ENCODE data around the gene CCND1. TPM values are rescaled to one million over a fixed set of nuclear protein-coding genes. Genes with fewer than 3 reads are reported as not detected.
A peak's percentile ranks its signal among the peaks of the same experiment; 100 is the strongest.
"Not testable (repeated sequence)": the region's sequence is repeated elsewhere in the genome, so short reads cannot be mapped to it uniquely, and the experiment has no call there.

CCND1 gene
- total and polyA plus RNA-seq, 3 experiments from 2014 or later, result 0.18 to 3.8 (median 2.8) TPM

DNA sequence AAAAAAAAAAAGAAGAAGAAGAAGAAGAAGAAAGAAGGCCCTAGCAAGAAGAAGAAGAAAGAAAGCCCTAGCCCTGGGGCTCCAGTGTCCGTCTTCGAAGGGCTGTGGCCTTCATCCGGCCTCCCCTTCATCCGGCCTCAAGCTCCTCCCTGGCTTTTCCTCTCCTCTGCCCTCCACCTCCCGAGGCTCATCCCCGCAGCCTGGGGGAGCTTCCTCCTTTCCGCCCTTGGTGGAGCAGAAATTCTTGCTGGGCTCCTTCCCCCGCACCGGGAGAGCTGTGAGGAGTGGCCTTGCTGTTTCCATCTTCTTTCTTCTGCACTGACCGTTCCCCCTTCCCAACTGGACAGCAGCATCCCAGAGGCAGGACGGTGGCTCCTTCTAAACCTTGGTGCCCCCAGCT lies 43.7 kb downstream of the CCND1 start:
- DNase-seq, result no peak
- ChIA-PET CTCF (interaction anchor here (0.8 to 1.4 kb wide), 4 partner anchors 9 to 203 kb away, joined by 3 read pairs; partner anchors contain the start of gene LTO1), POLR2A (no interaction called here)
- Histone ChIP-seq H3K4me3 (ENCODE audit: low read length) (no peak overlapping the region), H3K9me3 (ENCODE audit: low read length) (no peaks in the 10 kb centered on the region), H3K4me1 (ENCODE audit: insufficient read depth, low read length) (peaks cover 4% of the 10 kb centered on the region), H3K36me3 (ENCODE audit: insufficient read depth, low read length) (no peaks in the 10 kb centered on the region), H3K27me3 (ENCODE audit: insufficient read depth, low read length, poor library complexity, severe bottlenecking) (no peaks in the 10 kb centered on the region), H3K27ac (ENCODE audit: low read depth, low read length) (no peak overlapping the region)
- Mint-ChIP-seq H3K27ac (no peak overlapping the region), H3K27me3 (peaks cover 19 to 27% of the 10 kb centered on the region in 2 donors), H3K9me3 (no peaks in the 10 kb centered on the region), H3K4me1 (peaks cover 5 to 8% (median 7%) of the 10 kb centered on the region in 3 donors), H3K36me3 (no peaks in the 10 kb centered on the region), H3K4me3 (peak overlapping the region in 1 of 7 donors; percentile 13)

DNA sequence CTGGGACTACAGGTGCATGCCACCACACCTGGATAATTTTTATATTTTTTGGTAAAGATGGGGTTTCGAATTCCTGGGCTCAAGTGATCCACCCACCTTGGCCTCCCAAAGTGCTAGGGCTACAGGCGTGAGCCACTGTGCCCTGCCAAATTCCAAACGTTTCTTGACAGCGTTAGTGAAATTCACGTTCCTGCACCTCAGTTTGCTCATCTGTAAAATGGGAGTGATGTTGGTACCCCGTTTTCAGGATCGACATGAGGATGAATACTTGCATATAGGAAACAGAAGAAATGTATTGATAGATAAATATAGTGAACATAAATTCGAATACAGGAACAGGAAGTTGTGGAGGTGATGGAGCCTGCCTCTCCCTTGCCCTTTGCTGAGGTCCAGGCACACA lies 44.4 kb downstream of the CCND1 start:
- Histone ChIP-seq H3K4me3 (ENCODE audit: low read length) (no peak overlapping the region), H3K27ac (ENCODE audit: low read depth, low read length) (no peak overlapping the region), H3K27me3 (ENCODE audit: insufficient read depth, low read length, poor library complexity, severe bottlenecking) (no peaks in the 10 kb centered on the region), H3K9me3 (ENCODE audit: low read length) (no peaks in the 10 kb centered on the region), H3K4me1 (ENCODE audit: insufficient read depth, low read length) (peaks cover 4% of the 10 kb centered on the region), H3K36me3 (ENCODE audit: insufficient read depth, low read length) (no peaks in the 10 kb centered on the region)
- Mint-ChIP-seq H3K27me3 (peaks cover 22 to 33% of the 10 kb centered on the region in 2 donors), H3K4me3 (peak overlapping the region in 5 of 7 donors; percentile 70 to 82 (median 75)), H3K4me1 (peaks cover 5 to 8% (median 7%) of the 10 kb centered on the region in 3 donors), H3K9me3 (peaks cover 0 to under 1% (median 0%) of the 10 kb centered on the region in 5 donors), H3K27ac (peak overlapping the region in 4 of 8 donors; percentile 43 to 66 (median 65)), H3K36me3 (no peaks in the 10 kb centered on the region)
- DNase-seq, result no peak
- POLR2A ChIA-PET, result no interaction called here
- CTCF ChIA-PET, result interaction anchor here (0.8 to 1.6 kb wide), 4 partner anchors 11 to 511 kb away, joined by 3 to 4 read pairs (median 3); no protein-coding TSS in a partner anchor

DNA sequence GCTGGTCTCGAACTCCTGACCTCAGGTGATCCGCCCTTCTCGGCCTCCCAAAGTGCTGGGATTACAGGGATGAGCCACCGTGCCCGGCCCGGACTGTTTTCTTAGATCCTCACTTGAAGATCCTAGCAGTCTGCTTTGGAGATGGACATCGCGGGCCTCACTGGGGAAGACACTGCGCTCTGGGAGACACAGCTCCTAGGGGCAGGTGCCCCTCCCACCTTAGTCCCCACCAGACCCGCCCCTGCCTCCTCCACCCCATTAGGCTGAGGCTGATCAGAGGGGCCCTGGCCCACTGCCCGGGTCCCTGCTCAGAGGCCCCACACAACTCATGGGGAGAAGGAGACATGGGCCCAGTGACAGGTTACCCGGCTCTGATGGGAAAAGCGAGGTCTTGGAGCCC lies 45.5 kb downstream of the CCND1 start:
- H3K27ac ChIP-seq (ENCODE audit: low read depth, low read length), result no peak overlapping the region
- peaks cover 4% of the 10 kb centered on the region for H3K4me1 ChIP-seq (ENCODE audit: insufficient read depth, low read length)
- DNase-seq, result no peak
- no peaks in the 10 kb centered on the region for H3K27me3 ChIP-seq (ENCODE audit: insufficient read depth, low read length, poor library complexity, severe bottlenecking)
- Mint-ChIP-seq H3K27me3 (peaks cover 23 to 42% of the 10 kb centered on the region in 2 donors), H3K36me3 (no peaks in the 10 kb centered on the region), H3K9me3 (peaks cover 0 to 5% (median 0%) of the 10 kb centered on the region in 5 donors), H3K4me3 (peak overlapping the region in 1 of 7 donors; percentile 28), H3K27ac (no peak overlapping the region), H3K4me1 (peaks cover 5 to 8% (median 7%) of the 10 kb centered on the region in 3 donors)
- H3K4me3 ChIP-seq (ENCODE audit: low read length), result no peak overlapping the region
- no peaks in the 10 kb centered on the region for H3K9me3 ChIP-seq (ENCODE audit: low read length)
- CTCF ChIA-PET, result interaction anchor here (0.8 to 1.6 kb wide), 3 partner anchors 196 to 510 kb away, joined by 3 to 4 read pairs (median 3); no protein-coding TSS in a partner anchor
- H3K36me3 ChIP-seq (ENCODE audit: insufficient read depth, low read length), result no peaks in the 10 kb centered on the region
- POLR2A ChIA-PET, result interaction anchor here (0.7 kb wide), 1 partner anchor 246 kb away, joined by 8 read pairs; no protein-coding TSS in a partner anchor

DNA sequence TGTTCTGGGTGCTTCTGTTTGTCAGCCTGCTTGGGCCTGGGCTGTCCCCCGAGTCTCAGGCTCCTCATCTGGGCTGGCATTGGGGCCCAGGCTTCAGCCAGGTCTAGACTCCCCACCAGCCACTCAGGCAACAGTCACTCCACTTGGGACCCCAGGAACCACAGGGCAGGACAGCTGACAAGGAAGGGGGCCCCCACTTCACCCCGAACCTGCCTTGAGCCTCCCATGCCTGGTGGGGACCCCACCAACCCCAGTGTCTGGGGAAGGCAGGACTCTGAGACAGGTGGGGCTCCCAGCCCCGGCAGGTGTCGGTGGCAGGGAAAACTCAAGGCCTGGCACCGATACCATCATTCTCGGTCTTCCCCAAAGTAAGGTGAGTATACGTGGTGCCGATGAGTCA lies 45.9 kb downstream of the CCND1 start:
- Histone ChIP-seq H3K4me3 (ENCODE audit: low read length) (no peak overlapping the region), H3K27me3 (ENCODE audit: insufficient read depth, low read length, poor library complexity, severe bottlenecking) (no peaks in the 10 kb centered on the region), H3K27ac (ENCODE audit: low read depth, low read length) (no peak overlapping the region), H3K9me3 (ENCODE audit: low read length) (no peaks in the 10 kb centered on the region), H3K4me1 (ENCODE audit: insufficient read depth, low read length) (peaks cover 4% of the 10 kb centered on the region), H3K36me3 (ENCODE audit: insufficient read depth, low read length) (no peaks in the 10 kb centered on the region)
- peaks cover 5 to 8% (median 7%) of the 10 kb centered on the region in 3 donors for H3K4me1 Mint-ChIP-seq
- CTCF ChIA-PET, result interaction anchor here (0.8 to 1.6 kb wide), 3 partner anchors 196 to 509 kb away, joined by 3 to 4 read pairs (median 3); no protein-coding TSS in a partner anchor
- POLR2A ChIA-PET, result no interaction called here
- no peak overlapping the region for H3K4me3 Mint-ChIP-seq
- no peak for DNase-seq
- peaks cover 0 to 5% (median 0%) of the 10 kb centered on the region in 5 donors for H3K9me3 Mint-ChIP-seq
- H3K36me3 Mint-ChIP-seq, result no peaks in the 10 kb centered on the region
- peaks cover 23 to 46% of the 10 kb centered on the region in 2 donors for H3K27me3 Mint-ChIP-seq
- no peak overlapping the region for H3K27ac Mint-ChIP-seq

DNA sequence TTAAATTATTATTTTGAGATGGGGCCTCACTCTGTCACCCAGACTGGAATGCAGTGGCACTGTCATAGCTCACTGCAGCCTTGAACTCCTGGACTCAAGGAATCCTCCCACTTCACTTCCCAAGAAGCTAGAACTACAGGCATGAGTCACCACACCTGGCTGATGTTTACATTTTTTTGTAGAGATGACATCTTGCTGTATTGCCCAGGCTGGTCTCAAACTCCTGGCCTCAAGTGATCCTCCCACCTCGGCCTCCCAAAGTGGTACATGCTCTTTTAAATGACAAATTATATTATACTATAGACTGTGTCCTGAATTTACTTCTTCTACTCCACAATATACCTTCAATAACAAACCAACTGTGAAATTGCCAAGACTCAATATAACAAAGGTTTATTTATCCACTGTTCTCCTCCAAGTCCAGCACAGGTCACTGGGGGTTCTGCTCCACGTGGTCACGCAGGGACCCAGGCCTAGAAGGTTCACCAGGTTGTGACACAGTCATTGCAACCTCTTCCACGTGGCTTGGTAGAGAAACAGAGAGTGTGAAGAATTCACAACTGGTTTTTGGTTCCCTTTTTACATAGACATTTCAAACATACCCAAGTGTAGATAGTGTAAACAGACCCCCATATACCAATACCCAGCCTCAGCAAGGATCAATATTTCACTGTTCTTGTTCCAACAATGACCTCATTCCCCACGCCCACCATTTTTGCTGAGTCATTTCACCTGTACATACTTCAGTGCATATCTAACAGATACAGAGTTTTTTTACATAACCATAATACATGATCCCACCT lies 47.2 kb downstream of the CCND1 start:
- POLR2A ChIA-PET; H3K4me1 ChIP-seq (ENCODE audit: insufficient read depth, low read length); DNase-seq; H3K4me3 ChIP-seq (ENCODE audit: low read length); H3K27me3 ChIP-seq (ENCODE audit: insufficient read depth, low read length, poor library complexity, severe bottlenecking); H3K27ac Mint-ChIP-seq; H3K9me3 ChIP-seq (ENCODE audit: low read length); CTCF ChIA-PET; H3K4me1 Mint-ChIP-seq; H3K36me3 ChIP-seq (ENCODE audit: insufficient read depth, low read length); H3K4me3 Mint-ChIP-seq; H3K27ac ChIP-seq (ENCODE audit: low read depth, low read length); H3K36me3 Mint-ChIP-seq; H3K9me3 Mint-ChIP-seq: not testable (repeated sequence)
- peaks cover 26 to 54% of the 10 kb centered on the region in 2 donors for H3K27me3 Mint-ChIP-seq

GRCh38 chr11:69689484-69690319 lies 48.7 kb downstream of the CCND1 start:
- Mint-ChIP-seq H3K27me3 (peaks cover 24 to 66% of the 10 kb centered on the region in 2 donors), H3K4me1 (peaks cover 5 to 8% (median 7%) of the 10 kb centered on the region in 3 donors), H3K9me3 (peaks cover 0 to 5% (median 0%) of the 10 kb centered on the region in 5 donors), H3K4me3 (no peak overlapping the region), H3K36me3 (no peaks in the 10 kb centered on the region), H3K27ac (no peak overlapping the region)
- no peak overlapping the region for H3K27ac ChIP-seq (ENCODE audit: low read depth, low read length)
- no peaks in the 10 kb centered on the region for H3K27me3 ChIP-seq (ENCODE audit: insufficient read depth, low read length, poor library complexity, severe bottlenecking)
- H3K36me3 ChIP-seq (ENCODE audit: insufficient read depth, low read length), result no peaks in the 10 kb centered on the region
- DNase-seq, result no peak
- H3K4me1 ChIP-seq (ENCODE audit: insufficient read depth, low read length), result peaks cover 4% of the 10 kb centered on the region
- CTCF ChIA-PET, result interaction anchor here (1.6 kb wide), 1 partner anchor 14 kb away, joined by 3 read pairs; the partner anchor contains the start of gene LTO1
- POLR2A ChIA-PET, result no interaction called here
- H3K4me3 ChIP-seq (ENCODE audit: low read length), result no peak overlapping the region
- H3K9me3 ChIP-seq (ENCODE audit: low read length), result no peaks in the 10 kb centered on the region

GRCh38 chr11:69691463-69691862 lies 50.5 kb downstream of the CCND1 start:
- Histone ChIP-seq H3K9me3 (ENCODE audit: low read length) (no peaks in the 10 kb centered on the region), H3K36me3 (ENCODE audit: insufficient read depth, low read length) (no peaks in the 10 kb centered on the region), H3K27me3 (ENCODE audit: insufficient read depth, low read length, poor library complexity, severe bottlenecking) (no peaks in the 10 kb centered on the region), H3K27ac (ENCODE audit: low read depth, low read length) (no peak overlapping the region), H3K4me3 (ENCODE audit: low read length) (no peak overlapping the region), H3K4me1 (ENCODE audit: insufficient read depth, low read length) (no peaks in the 10 kb centered on the region)
- CTCF ChIA-PET, result interaction anchor here (1.0 to 1.6 kb wide), 2 partner anchors 16 to 61 kb away, joined by 3 read pairs; partner anchors contain the start of gene LTO1
- H3K27me3 Mint-ChIP-seq, result peaks cover 28 to 73% of the 10 kb centered on the region in 2 donors
- POLR2A ChIA-PET, result interaction anchor here (0.7 kb wide), 1 partner anchor 1459 kb away, joined by 4 read pairs; no protein-coding TSS in a partner anchor
- H3K36me3 Mint-ChIP-seq, result no peaks in the 10 kb centered on the region
- peaks cover 0 to 5% (median 0%) of the 10 kb centered on the region in 5 donors for H3K9me3 Mint-ChIP-seq
- no peak overlapping the region for H3K4me3 Mint-ChIP-seq
- H3K4me1 Mint-ChIP-seq, result no peaks in the 10 kb centered on the region
- no peak overlapping the region for H3K27ac Mint-ChIP-seq
- no peak for DNase-seq
